Measurements from ENCODE around the gene PIK3CB. TPM values are rescaled to one million over a fixed set of nuclear protein-coding genes. Genes with fewer than 3 reads are reported as not detected.

Gene PIK3CB
- total and polyA plus RNA-seq, 10 of the 15 experiments (the other 5 are each of a cell fraction or from before 2014, with no cell fraction given) = 5.0 to 18.4 (median 10.4) TPM

DNA sequence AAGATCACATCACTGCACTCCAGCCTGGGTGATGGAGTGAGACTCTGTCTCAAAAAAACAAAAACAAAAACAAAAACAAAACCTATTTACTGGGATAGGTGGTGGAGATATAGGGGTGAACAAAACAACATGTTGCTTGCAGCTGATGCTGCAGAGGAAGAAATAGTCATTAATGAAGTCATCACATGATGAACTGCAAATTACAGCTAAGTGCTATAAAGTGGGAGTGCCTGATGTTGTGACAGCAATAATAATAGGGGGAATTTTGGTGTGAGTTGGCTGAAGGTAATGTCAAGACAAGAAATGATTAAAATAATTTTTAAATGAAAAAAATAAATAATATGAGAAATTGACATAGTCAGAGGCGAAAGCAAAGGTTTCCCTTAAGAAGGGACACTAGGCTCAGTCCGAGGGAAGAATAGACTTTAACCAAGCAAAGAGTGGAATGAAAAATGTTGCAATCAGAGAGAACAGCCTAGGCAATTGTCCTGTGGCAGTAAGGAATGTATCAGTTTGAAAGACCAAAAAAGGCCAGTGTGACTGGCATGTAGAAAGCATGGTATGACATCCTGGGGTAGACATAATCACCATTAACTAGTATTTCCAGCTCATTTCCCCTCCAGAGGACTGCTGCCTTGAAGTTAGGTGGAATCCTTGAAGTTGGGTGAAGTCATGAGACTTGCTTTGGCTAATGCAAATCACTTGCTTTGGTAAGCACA, 14.7 kb upstream of the PIK3CB start:
- no peak for ATAC-seq
- no peak for FAIRE-seq
- Histone ChIP-seq H3K4me2 (ENCODE audit: control insufficient read depth, insufficient read depth) (no peak overlapping the region), H3K9me3 (replicated peaks; ENCODE audit: control insufficient read depth, insufficient read depth, low read length) (no peaks in the 10 kb centered on the region; the same call in 1 of the 3 replicates), H2AFZ (ENCODE audit: control insufficient read depth, low read depth, low read length) (no peak overlapping the region), H4K20me1 (ENCODE audit: control insufficient read depth, insufficient read depth) (no peaks in the 10 kb centered on the region), H3K4me1 (ENCODE audit: control insufficient read depth, insufficient read depth, low read length) (no peaks in the 10 kb centered on the region), H3K36me3 (ENCODE audit: control insufficient read depth in 2 of 2, insufficient read depth in 2 of 2, low read length in 1 of 2) (no peaks in the 10 kb centered on the region), H3K79me2 (ENCODE audit: control insufficient read depth, insufficient read depth, low read length) (no peaks in the 10 kb centered on the region), H3K27ac (ENCODE audit: control insufficient read depth, insufficient read depth) (no peak overlapping the region), H3K9ac (ENCODE audit: control insufficient read depth, insufficient read depth, low read length) (no peak overlapping the region), H3K4me3 (no peak overlapping the region), H3K27me3 (replicated peaks in 1 of 2; ENCODE audit: control insufficient read depth in 2 of 2, insufficient read depth in 2 of 2, low read length in 1 of 2) (no peaks in the 10 kb centered on the region)
- WGBS (ENCODE audit: insufficient coverage, insufficient replicate concordance, low lambda C conversion rate, missing lambda C conversion rate) = 58% methylated on average over 2 of the region's 2 CpGs
- POLR2A ChIA-PET = no interaction called here
- in situ Hi-C loops (cut with MboI) (no loop called here), intact Hi-C loops (cut with micrococcal nuclease; ENCODE audit: unreplicated experiment) (no loop called here)
- RAD21 ChIA-PET (ENCODE audit: unreplicated experiment) = no interaction called here
- no TSS peak for BruUV-seq (replicated peaks)
- no peak for TF ChIP-seq TAF1 (IDR thresholded peaks at IDR 0.05; ENCODE audit: borderline replicate concordance, low read depth, low read length)
- no peak for TF ChIP-seq YBX1 (IDR thresholded peaks at IDR 0.05)
- TF ChIP-seq SUPT20H (IDR thresholded peaks at IDR 0.05; ENCODE audit: borderline replicate concordance, control insufficient read depth, low read depth, low read length) = no peak
- TF ChIP-seq NFXL1 (IDR thresholded peaks at IDR 0.05; ENCODE audit: borderline replicate concordance) = no peak
- TF ChIP-seq, protein P1, sequence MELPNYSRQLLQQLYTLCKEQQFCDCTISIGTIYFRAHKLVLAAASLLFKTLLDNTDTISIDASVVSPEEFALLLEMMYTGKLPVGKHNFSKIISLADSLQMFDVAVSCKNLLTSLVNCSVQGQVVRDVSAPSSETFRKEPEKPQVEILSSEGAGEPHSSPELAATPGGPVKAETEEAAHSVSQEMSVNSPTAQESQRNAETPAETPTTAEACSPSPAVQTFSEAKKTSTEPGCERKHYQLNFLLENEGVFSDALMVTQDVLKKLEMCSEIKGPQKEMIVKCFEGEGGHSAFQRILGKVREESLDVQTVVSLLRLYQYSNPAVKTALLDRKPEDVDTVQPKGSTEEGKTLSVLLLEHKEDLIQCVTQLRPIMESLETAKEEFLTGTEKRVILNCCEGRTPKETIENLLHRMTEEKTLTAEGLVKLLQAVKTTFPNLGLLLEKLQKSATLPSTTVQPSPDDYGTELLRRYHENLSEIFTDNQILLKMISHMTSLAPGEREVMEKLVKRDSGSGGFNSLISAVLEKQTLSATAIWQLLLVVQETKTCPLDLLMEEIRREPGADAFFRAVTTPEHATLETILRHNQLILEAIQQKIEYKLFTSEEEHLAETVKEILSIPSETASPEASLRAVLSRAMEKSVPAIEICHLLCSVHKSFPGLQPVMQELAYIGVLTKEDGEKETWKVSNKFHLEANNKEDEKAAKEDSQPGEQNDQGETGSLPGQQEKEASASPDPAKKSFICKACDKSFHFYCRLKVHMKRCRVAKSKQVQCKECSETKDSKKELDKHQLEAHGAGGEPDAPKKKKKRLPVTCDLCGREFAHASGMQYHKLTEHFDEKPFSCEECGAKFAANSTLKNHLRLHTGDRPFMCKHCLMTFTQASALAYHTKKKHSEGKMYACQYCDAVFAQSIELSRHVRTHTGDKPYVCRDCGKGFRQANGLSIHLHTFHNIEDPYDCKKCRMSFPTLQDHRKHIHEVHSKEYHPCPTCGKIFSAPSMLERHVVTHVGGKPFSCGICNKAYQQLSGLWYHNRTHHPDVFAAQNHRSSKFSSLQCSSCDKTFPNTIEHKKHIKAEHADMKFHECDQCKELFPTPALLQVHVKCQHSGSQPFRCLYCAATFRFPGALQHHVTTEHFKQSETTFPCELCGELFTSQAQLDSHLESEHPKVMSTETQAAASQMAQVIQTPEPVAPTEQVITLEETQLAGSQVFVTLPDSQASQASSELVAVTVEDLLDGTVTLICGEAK (IDR thresholded peaks at IDR 0.05; ENCODE audit: borderline replicate concordance) = no peak
- no peak for DNase-seq (ENCODE audit: low read depth, low spot score)
- SMC1A ChIA-PET (ENCODE audit: uncharacterized antibody, unreplicated experiment) = interaction anchor here (0.7 to 1.4 kb wide), 3 partner anchors 14 to 134 kb away, joined by 3 to 6 read pairs (median 3); no protein-coding TSS in a partner anchor
- CTCF ChIA-PET = interaction anchor here (0.6 to 0.7 kb wide), 2 partner anchors 8 to 69 kb away, joined by 3 read pairs; no protein-coding TSS in a partner anchor
